Uterus (tissue), 4 donors: ENCODE results near the gene PCED1A. TPM values are rescaled to one million over a fixed set of nuclear protein-coding genes. Genes with fewer than 3 reads are reported as not detected.

ENCODE experiments used
- DNase-seq, 2 donors: peaks; one replicate each; pipeline ENCODE4 v3.0.0-alpha.2; 2019 to 2020
- H3K27ac ChIP-seq, 2 donors: fragments of 200-600 bp; sonication (generic); 1 replicate in 1 of 2; 2 replicates in 1 of 2; pipeline ENCODE4 v1.5.1; 2016 to 2018
- H3K27me3 ChIP-seq, 2 donors: fragments of 200-600 bp; sonication (generic); one replicate each; pipeline ENCODE4 v1.5.1; 2018 to 2019; ENCODE audit warnings: control low read depth in 1 of 2
- H3K36me3 ChIP-seq, 2 donors: fragments of 200-600 bp; sonication (generic); one replicate each; pipeline ENCODE4 v1.5.1; 2019; ENCODE audit warnings: control low read depth in 1 of 2
- H3K4me1 ChIP-seq, 2 donors: fragments of 200-600 bp; sonication (generic); one replicate each; pipeline ENCODE4 v1.5.1; 2018 to 2019; ENCODE audit warnings: control low read depth in 1 of 2
- H3K4me3 ChIP-seq, 2 donors: fragments of 200-600 bp; sonication (generic); 1 replicate in 1 of 2; 2 replicates in 1 of 2; pipeline ENCODE4 v1.5.1; 2018 to 2019; ENCODE audit warnings: mild to moderate bottlenecking in 1 of 2
- H3K9me3 ChIP-seq, 2 donors: fragments of 200-600 bp; sonication (generic); one replicate each; pipeline ENCODE4 v1.5.1; 2019; ENCODE audit warnings: control low read depth in 1 of 2
- POLR2A ChIP-seq, 2 donors: fragments of 450-650 bp; IDR thresholded peaks; one replicate each; pipeline ENCODE4 v1.6.1; 2016; ENCODE audit warnings: antibody characterized with exemption in 2 of 2, mild to moderate bottlenecking in 1 of 2, moderate library complexity in 1 of 2
- intact Hi-C: fragments of 100-400 bp; cut with DNase I; formaldehyde crosslinking; loops from one replicate; pipeline ENCODE4 v1.15.1; 2023; ENCODE audit warnings: low total_unique reads
- total RNA-seq, 4 donors: library from RNA; depleted of rRNA in 3 of 4; stranded (reverse); fragments of >200 nt in 3 of 4; gene quantifications; one replicate each; pipeline versions ENCODE4 v1.1.0 to v1.2.4, GENCODE V29; 2014 to 2023
- TF ChIP-seq, protein P1 (sequence below), 4 experiments: fragments of 200-600 bp in 2 of 4; fragments of 450-650 bp in 2 of 4; sonication (generic) in 2 of 4; IDR thresholded peaks; one replicate each; pipeline ENCODE4 v1.5.1; 2016 to 2019; ENCODE audit warnings: antibody characterized with exemption in 4 of 4, mild to moderate bottlenecking in 2 of 4, moderate library complexity in 1 of 4
- donor health status: DM: yes; HTN: yes; CAD: no.

PCED1A gene
- total RNA-seq, 4 donors from 2014 or later: 13.5 to 43.6 (median 31.3) TPM

DNA sequence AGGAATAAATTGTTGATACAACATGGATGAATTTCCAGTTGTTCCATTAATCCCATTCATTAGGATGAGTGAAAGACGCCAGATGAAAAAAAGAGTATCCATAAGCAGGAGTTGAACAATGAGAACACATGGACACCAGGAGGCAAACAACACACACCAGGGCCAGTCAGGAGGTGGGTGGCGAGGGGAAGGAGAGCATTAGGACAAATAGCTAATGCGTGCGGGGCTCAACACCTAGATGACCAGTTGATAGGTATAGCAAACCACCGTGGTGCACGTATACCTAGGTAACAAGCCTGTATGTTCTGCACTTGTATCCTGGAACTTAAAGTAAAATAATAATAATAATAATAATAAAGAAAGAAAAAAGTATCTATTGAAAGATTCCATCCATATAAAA is 11.1 kb downstream of the PCED1A start:
- intact Hi-C loops: no loop called here
- no peaks in the 10 kb centered on the region for H3K4me1 ChIP-seq
- no peaks in the 10 kb centered on the region for H3K36me3 ChIP-seq
- H3K9me3 ChIP-seq: no peaks in the 10 kb centered on the region
- no peak overlapping the region for H3K27ac ChIP-seq
- no peaks in the 10 kb centered on the region for H3K27me3 ChIP-seq
- no peak overlapping the region for H3K4me3 ChIP-seq
- no peak for DNase-seq
- TF ChIP-seq POLR2A (IDR thresholded peaks at IDR 0.05): no peak

DNA sequence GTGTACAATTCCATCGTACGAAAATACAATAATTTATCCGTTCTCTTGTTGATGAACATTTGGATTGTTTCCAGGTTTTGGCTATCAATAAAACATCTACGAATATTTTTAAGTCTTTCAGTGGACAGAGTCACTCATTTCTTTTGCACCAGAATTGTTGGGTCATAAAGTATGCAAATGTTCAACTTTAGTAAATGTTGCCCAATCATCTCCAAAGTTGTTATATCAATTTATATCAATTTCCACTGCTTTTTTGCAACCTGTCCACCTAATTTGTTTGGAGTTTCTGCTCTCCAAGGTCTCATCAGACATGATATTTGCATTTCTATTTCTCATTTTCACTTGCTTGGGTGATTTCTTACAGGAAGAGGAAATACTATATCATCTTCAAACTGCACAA is 13.8 kb downstream of the PCED1A start:
- TF ChIP-seq, protein P1, sequence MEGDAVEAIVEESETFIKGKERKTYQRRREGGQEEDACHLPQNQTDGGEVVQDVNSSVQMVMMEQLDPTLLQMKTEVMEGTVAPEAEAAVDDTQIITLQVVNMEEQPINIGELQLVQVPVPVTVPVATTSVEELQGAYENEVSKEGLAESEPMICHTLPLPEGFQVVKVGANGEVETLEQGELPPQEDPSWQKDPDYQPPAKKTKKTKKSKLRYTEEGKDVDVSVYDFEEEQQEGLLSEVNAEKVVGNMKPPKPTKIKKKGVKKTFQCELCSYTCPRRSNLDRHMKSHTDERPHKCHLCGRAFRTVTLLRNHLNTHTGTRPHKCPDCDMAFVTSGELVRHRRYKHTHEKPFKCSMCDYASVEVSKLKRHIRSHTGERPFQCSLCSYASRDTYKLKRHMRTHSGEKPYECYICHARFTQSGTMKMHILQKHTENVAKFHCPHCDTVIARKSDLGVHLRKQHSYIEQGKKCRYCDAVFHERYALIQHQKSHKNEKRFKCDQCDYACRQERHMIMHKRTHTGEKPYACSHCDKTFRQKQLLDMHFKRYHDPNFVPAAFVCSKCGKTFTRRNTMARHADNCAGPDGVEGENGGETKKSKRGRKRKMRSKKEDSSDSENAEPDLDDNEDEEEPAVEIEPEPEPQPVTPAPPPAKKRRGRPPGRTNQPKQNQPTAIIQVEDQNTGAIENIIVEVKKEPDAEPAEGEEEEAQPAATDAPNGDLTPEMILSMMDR (IDR thresholded peaks at IDR 0.05): no peak
- no peak for TF ChIP-seq POLR2A (IDR thresholded peaks at IDR 0.05)
- no peak overlapping the region for H3K27ac ChIP-seq
- H3K27me3 ChIP-seq: no peaks in the 10 kb centered on the region
- H3K4me3 ChIP-seq: no peak overlapping the region
- H3K4me1 ChIP-seq: no peaks in the 10 kb centered on the region
- no peak for DNase-seq
- H3K36me3 ChIP-seq: no peaks in the 10 kb centered on the region
- intact Hi-C loops: no loop called here
- H3K9me3 ChIP-seq: no peaks in the 10 kb centered on the region

DNA sequence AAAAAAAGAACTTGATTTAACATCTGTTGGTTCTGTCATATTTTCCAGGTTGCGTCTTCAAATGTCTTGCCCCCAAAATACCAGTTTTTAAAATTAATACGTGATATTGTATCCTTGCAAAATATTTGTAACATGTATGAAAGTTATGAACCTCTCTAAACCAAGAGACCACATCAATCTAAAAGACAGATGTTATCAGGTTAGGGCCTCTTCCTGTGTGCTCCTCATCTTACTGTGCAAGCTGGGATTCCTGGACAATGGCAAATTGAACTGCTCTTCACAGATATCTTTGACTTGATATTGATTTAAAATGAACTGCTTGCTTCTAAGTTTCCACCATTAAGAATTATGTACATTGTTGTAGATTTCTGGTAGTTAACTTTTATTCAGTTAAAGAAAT is 14.7 kb downstream of the PCED1A start:
- no peaks in the 10 kb centered on the region for H3K4me1 ChIP-seq
- H3K4me3 ChIP-seq: no peak overlapping the region
- no peak for TF ChIP-seq POLR2A (IDR thresholded peaks at IDR 0.05)
- TF ChIP-seq, protein P1 (IDR thresholded peaks at IDR 0.05): no peak
- H3K36me3 ChIP-seq: no peaks in the 10 kb centered on the region
- no peak overlapping the region for H3K27ac ChIP-seq
- H3K9me3 ChIP-seq: no peaks in the 10 kb centered on the region
- no peak for DNase-seq
- intact Hi-C loops: no loop called here
- H3K27me3 ChIP-seq: no peaks in the 10 kb centered on the region

DNA sequence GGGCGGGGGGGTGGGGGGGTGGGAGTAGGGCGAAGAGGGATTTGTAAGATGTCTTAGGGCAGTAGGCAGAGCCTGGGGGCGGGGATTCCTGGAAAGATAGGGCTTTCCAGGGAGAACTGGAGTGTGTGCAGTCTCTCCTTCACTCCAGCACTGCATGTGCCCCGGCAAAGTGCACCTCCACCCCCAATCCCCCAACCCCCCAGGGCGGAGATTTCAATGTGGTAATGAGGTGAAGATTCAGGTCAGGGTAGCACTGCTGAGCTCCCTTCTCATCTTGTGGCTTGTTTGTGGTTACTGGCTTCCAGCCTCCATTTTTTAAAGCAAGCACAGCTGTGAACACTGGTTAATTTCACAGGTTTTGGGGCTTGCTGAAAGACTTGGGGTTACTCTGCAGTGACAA is 18.4 kb downstream of the PCED1A start:
- DNase-seq: no peak
- no peak for TF ChIP-seq POLR2A (IDR thresholded peaks at IDR 0.05)
- TF ChIP-seq, protein P1 (IDR thresholded peaks at IDR 0.05): no peak
- Histone ChIP-seq H3K4me1 (no peaks in the 10 kb centered on the region), H3K36me3 (no peaks in the 10 kb centered on the region), H3K27ac (peak overlapping the region in 1 of 2 donors; percentile 98), H3K4me3 (no peak overlapping the region), H3K27me3 (no peaks in the 10 kb centered on the region), H3K9me3 (no peaks in the 10 kb centered on the region)
- intact Hi-C loops: no loop called here

GRCh38 chr20:2820896-2821869 is 19.3 kb downstream of the PCED1A start:
- H3K9me3 ChIP-seq: no peaks in the 10 kb centered on the region
- H3K4me1 ChIP-seq: no peaks in the 10 kb centered on the region
- H3K4me3 ChIP-seq: peak overlapping the region; percentile 12 to 27
- TF ChIP-seq, protein P1 (IDR thresholded peaks at IDR 0.05): no peak
- TF ChIP-seq POLR2A (IDR thresholded peaks at IDR 0.05): no peak
- intact Hi-C loops: no loop called here
- H3K27ac ChIP-seq: peak overlapping the region; percentile 75 to 98
- no peaks in the 10 kb centered on the region for H3K27me3 ChIP-seq
- DNase-seq: no peak
- H3K36me3 ChIP-seq: no peaks in the 10 kb centered on the region
